A204.1 (cell line): ENCODE results near the gene NBPF6.
"Not testable (repeated sequence)": the region's sequence is repeated elsewhere in the genome, so short reads cannot be mapped to it uniquely, and the experiment has no call there.

ENCODE experiments used
- FAIRE-seq: peaks from 2 replicates; lab custom pipeline; 2012; peaks lifted over from hg19 to GRCh38; lab: Jason Lieb, UNC

NBPF6 gene

DNA sequence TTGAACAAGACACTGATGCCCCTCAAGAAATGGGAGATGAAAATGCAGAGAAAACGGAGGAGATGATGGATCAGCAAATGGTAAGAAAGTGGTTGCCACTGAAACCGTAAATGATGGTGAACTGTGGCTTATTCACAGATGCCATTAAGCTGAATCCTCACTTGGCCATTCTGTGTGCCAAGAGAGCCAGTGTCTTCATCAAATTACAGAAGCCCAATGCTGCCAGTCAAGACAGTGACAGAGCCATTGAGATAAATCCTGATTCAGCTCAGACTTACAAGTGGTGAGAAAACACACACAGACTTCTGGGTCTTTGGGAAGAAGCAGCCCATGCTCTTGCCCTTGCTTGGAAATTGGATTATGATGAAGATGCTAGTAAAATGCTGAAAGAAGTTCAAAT is 52.5 kb downstream of the NBPF6 start:
- no peak for FAIRE-seq

DNA sequence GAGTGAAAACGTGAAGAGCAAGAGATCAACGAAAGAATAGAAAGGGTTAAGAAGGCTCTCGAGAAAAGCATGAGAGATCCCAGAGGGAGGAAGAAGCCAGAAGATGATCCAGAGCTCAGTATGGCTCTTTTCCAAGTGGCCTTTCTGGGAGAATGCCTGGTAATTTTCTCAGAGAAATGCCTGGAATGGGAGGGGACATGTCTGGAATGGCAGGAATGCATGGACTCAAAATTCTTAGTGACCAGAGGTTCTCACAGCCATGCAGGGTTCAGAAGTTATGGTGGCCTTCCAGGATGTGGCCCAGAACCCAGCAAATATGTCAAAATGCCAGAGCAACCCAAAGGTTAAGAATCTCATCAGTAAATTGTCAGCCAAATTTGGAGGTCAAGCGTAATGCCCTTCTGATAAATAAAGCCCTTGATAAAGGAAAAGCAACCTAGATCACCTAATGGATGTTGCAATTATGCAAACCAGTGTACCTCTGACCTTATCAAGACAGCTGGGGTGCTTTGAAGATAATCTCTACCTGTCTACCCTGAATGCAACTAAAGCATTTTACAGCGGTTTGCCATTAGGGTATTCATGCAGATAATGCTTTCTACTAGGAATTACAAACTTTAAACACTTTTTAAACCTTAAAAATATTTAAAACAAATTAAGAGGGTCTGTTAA is 53.1 kb downstream of the NBPF6 start:
- FAIRE-seq = no peak

DNA sequence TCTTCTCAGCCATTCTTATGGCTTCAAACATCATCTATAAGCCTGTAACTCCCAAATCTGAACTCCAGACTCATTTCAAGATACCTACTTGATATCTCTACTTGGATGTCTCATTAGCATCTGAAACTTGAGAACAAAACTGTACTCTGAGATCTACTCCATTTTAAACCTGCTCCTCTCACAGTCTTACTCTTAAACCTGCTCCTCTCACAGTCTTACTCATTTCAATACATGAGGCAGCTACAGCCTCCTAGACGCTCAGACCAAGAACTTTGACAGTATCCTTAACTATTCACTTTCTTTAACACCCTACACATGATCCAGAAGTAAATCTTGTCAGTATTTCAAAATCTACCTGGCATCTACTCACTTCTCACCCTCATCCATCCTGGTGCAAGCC is 54.3 kb downstream of the NBPF6 start:
- no peak for FAIRE-seq

GRCh38 chr1:108505763-108506070 is 55.6 kb downstream of the NBPF6 start:
- no peak for FAIRE-seq

DNA sequence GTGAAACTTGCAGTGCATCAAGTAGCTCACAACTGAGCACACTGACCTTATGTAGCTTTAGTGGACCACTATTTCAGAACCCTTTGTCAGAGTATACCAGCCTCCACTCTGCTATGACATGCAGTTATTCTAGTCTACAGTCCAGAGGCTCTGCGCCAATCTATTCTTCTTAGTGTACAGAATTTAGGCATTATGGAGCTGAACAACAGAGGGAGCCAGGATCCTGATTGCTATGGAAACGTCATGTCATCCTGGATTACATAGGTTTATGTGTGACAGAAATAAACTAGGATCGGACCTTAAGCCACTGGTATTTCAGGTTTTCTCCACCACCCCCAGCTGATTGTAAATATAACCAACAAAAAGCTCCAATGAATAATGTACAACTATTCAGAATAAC is 61.6 kb downstream of the NBPF6 start:
- no peak for FAIRE-seq

- FAIRE-seq = peak; percentile 97
Observed at GRCh38 chr1:108512239-108513043, 62.3 kb downstream of the NBPF6 start.

DNA sequence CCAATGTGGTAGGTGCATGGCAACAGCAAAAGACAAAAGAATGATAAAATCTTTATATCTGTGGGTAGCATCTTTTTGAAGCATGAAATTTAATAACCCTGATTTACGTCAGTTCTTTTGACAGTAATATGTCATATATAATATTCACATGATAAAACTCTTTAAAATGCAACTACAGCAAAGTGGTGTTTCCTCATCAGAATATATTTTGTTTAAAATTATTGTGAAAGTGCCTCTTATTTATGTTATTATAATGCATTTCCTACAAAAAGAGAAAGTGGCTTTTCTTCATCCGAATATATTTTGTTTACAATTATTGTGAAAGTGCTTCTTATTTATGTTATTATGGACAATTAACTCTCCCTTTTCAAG is 62.9 kb downstream of the NBPF6 start:
- FAIRE-seq = no peak

GRCh38 chr1:108513914-108514313 is 63.8 kb downstream of the NBPF6 start:
- FAIRE-seq = not testable (repeated sequence)

DNA sequence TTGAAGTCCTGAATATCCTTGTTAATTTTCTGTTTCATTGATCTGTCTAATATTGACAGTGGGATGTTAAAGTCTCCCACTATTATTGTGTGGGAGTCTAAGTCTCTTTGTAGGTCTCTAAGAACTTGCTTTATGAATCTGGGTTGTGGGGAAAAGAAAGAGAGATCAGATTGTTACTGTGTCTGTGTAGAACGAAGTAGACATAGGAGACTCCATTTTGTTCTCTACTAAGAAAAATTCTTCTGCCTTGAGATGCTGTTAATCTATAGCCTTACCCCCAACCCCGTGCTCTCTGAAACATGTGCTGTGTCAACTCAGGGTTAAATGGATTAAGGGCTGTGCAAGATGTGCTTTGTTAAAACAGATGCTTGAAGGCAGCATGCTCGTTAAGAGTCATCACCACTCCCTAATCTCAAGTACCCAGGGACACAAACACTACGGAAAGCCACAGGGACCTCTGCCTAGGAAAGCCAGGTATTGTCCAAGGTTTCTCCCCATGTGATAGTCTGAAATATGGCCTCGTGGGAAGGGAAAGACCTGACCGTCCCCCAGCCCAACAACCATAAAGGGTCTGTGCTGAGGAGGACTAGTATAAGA is 67.3 kb downstream of the NBPF6 start:
- not testable (repeated sequence) for FAIRE-seq
